SU-DHL-6 (cell line): ENCODE data around the gene ANTXR1.

ENCODE experiments used
- EZH2phosphoT487 ChIP-seq: fragments of 200-600 bp; sonication (generic), shearing (Covaris generic); conservative IDR thresholded peaks from 2 replicates; pipeline ENCODE4 v1.6.1; 2018; ENCODE audit warnings: mild to moderate bottlenecking, antibody characterized with exemption, low read length, moderate library complexity, mixed read lengths
- TF ChIP-seq, protein P1 (sequence below): fragments of 200-600 bp; sonication (generic); IDR thresholded peaks from one replicate; pipeline ENCODE4 v1.5.1; 2017; ENCODE audit warnings: antibody characterized with exemption, mild to moderate bottlenecking, low read length, moderate library complexity; ENCODE audit not compliant: insufficient read depth, poor library complexity, severe bottlenecking

DNA sequence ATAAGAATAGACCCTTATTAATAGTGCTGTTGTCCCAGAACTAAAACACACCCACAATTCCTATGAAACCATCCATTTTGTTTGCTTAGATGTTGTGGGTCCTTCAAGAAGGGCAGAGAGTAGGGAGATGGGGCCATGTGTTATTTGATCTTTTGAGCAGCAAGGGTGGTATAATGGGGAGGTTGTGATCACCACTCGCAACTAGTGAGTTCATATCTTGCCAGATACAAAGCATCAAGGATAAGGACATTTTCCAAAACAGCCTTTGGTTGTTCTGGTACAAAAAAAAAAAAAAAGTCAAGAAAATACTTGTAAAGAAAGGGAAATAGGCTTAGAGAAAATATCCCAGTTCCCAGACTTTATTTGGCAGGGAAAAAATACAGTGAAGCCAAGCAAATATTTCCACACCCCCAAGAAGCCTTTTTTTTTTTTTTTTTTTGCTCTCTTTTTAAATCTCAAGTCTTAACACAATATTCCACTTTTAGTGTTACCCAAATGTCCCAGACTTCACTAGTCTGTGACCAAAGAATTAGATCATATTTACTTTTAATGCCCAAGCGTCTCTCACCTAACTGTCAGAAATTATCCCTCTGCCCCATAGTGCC lies 54.1 kb downstream of the ANTXR1 start:
- TF ChIP-seq, protein P1, sequence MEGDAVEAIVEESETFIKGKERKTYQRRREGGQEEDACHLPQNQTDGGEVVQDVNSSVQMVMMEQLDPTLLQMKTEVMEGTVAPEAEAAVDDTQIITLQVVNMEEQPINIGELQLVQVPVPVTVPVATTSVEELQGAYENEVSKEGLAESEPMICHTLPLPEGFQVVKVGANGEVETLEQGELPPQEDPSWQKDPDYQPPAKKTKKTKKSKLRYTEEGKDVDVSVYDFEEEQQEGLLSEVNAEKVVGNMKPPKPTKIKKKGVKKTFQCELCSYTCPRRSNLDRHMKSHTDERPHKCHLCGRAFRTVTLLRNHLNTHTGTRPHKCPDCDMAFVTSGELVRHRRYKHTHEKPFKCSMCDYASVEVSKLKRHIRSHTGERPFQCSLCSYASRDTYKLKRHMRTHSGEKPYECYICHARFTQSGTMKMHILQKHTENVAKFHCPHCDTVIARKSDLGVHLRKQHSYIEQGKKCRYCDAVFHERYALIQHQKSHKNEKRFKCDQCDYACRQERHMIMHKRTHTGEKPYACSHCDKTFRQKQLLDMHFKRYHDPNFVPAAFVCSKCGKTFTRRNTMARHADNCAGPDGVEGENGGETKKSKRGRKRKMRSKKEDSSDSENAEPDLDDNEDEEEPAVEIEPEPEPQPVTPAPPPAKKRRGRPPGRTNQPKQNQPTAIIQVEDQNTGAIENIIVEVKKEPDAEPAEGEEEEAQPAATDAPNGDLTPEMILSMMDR, result no peak
- no peak for TF ChIP-seq EZH2phosphoT487
